GM19395 (cell line): ENCODE results near the gene GAB2.
"Not testable (repeated sequence)": the region's sequence is repeated elsewhere in the genome, so short reads cannot be mapped to it uniquely, and the experiment has no call there.

Source experiments
- ATAC-seq: cut with Tn5 transposase; IDR thresholded peaks from one replicate; pipeline ENCODE4 v1.9.1; 2021; ENCODE audit warnings: mild to moderate bottlenecking, moderate library complexity; ENCODE audit not compliant: unreplicated experiment

Gene GAB2

GRCh38 chr11:78290293-78291176 lies 127.1 kb downstream of the GAB2 start:
- ATAC-seq = no peak

GRCh38 chr11:78289552-78290292 lies 127.9 kb downstream of the GAB2 start:
- ATAC-seq = no peak

- no peak for ATAC-seq
Observed at GRCh38 chr11:78284260-78284659, 133.4 kb downstream of the GAB2 start.

- ATAC-seq = no peak
Observed at GRCh38 chr11:78282821-78283220, 134.8 kb downstream of the GAB2 start.

GRCh38 chr11:78281511-78281910 lies 136.1 kb downstream of the GAB2 start:
- no peak for ATAC-seq

- no peak for ATAC-seq
Observed at GRCh38 chr11:78277314-78277994, 140.2 kb downstream of the GAB2 start.

GRCh38 chr11:78276311-78276710 lies 141.3 kb downstream of the GAB2 start:
- ATAC-seq = no peak

- ATAC-seq = no peak
Observed at GRCh38 chr11:78274739-78275138, 142.9 kb downstream of the GAB2 start.

GRCh38 chr11:78272625-78273269 lies 144.9 kb downstream of the GAB2 start:
- not testable (repeated sequence) for ATAC-seq

- not testable (repeated sequence) for ATAC-seq
Observed at GRCh38 chr11:78271801-78272200, 145.8 kb downstream of the GAB2 start.

GRCh38 chr11:78270971-78271370 lies 146.6 kb downstream of the GAB2 start:
- ATAC-seq = no peak

GRCh38 chr11:78269806-78270205 lies 147.8 kb downstream of the GAB2 start:
- ATAC-seq = no peak

- ATAC-seq = no peak
Observed at GRCh38 chr11:78268591-78269410, 148.8 kb downstream of the GAB2 start.

- no peak for ATAC-seq
Observed at GRCh38 chr11:78266451-78266850, 151.2 kb downstream of the GAB2 start.

- ATAC-seq = no peak
Observed at GRCh38 chr11:78265326-78265725, 152.3 kb downstream of the GAB2 start.

- no peak for ATAC-seq
Observed at GRCh38 chr11:78262691-78263090, 154.9 kb downstream of the GAB2 start.

GRCh38 chr11:78262238-78262637 lies 155.4 kb downstream of the GAB2 start:
- ATAC-seq = no peak

GRCh38 chr11:78261828-78262227 lies 155.8 kb downstream of the GAB2 start:
- no peak for ATAC-seq

- no peak for ATAC-seq
Observed at GRCh38 chr11:78261367-78261766, 156.3 kb downstream of the GAB2 start.
